ENCODE measurements around the gene RPS2. TPM values are rescaled to one million over a fixed set of nuclear protein-coding genes. Genes with fewer than 3 reads are reported as not detected.

RPS2 gene
- total RNA-seq, 2 donors from 2014 or later = 2,300 to 2,472 TPM

- 84 to 91% methylated on average over 18 to 19 of the region's 19 CpGs for WGBS, 2 donors
- Histone ChIP-seq H3K9me3 (no peaks in the 10 kb centered on the region), H3K4me3 (no peak overlapping the region), H3K36me3 (replicated peaks in 1 of 2; ENCODE audit: insufficient read depth in 1 of 2, low read depth in 2 of 2) (no peaks in the 10 kb centered on the region), H3K27me3 (no peaks in the 10 kb centered on the region), H3K27ac (no peak overlapping the region), H3K4me1 (peaks cover 12% of the 10 kb centered on the region)
- ATAC-seq = no peak
- no peak for TF ChIP-seq POLR2A (IDR thresholded peaks at IDR 0.05)
- TF ChIP-seq, protein P1, sequence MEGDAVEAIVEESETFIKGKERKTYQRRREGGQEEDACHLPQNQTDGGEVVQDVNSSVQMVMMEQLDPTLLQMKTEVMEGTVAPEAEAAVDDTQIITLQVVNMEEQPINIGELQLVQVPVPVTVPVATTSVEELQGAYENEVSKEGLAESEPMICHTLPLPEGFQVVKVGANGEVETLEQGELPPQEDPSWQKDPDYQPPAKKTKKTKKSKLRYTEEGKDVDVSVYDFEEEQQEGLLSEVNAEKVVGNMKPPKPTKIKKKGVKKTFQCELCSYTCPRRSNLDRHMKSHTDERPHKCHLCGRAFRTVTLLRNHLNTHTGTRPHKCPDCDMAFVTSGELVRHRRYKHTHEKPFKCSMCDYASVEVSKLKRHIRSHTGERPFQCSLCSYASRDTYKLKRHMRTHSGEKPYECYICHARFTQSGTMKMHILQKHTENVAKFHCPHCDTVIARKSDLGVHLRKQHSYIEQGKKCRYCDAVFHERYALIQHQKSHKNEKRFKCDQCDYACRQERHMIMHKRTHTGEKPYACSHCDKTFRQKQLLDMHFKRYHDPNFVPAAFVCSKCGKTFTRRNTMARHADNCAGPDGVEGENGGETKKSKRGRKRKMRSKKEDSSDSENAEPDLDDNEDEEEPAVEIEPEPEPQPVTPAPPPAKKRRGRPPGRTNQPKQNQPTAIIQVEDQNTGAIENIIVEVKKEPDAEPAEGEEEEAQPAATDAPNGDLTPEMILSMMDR (IDR thresholded peaks at IDR 0.05) = no peak
- no peak for DNase-seq
- intact Hi-C loops (cut with DNase I) = no loop called here
Observed at GRCh38 chr16:1950559-1950958, 14.1 kb downstream of the RPS2 start.

- H3K9me3 ChIP-seq = no peaks in the 10 kb centered on the region
- DNase-seq (no peak), ATAC-seq (no peak)
- WGBS, 2 donors = 73 to 87% methylated on average over 5 to 7 of the region's 7 CpGs
- TF ChIP-seq POLR2A (IDR thresholded peaks at IDR 0.05) = no peak
- TF ChIP-seq, protein P1 (IDR thresholded peaks at IDR 0.05) = no peak
- intact Hi-C loops (cut with DNase I) = no loop called here
- H3K36me3 ChIP-seq (replicated peaks in 1 of 2; ENCODE audit: insufficient read depth in 1 of 2, low read depth in 2 of 2) = no peaks in the 10 kb centered on the region
- no peak overlapping the region for H3K4me3 ChIP-seq
- no peak overlapping the region for H3K27ac ChIP-seq
- no peaks in the 10 kb centered on the region for H3K27me3 ChIP-seq
- peaks cover 11% of the 10 kb centered on the region for H3K4me1 ChIP-seq
Observed at GRCh38 chr16:1950047-1950446, 14.6 kb downstream of the RPS2 start.

DNA sequence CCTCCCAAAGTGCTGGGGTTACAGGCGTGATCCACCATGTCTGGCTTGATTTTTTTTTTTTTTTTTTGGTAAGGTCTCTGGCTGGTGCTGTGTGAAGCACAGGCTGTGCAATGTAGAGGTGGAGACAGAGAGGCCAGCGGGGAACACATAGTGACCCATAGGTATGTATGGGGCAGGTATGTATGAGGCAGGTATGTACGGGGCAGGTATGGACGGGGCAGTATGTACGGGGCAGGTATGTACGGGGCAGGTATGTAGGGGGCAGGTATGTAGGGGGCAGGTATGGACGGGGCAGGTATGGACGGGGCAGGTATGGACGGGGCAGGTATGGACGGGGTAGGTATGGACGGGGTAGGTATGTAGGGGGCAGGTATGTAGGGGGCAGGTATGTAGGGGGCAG, 15.1 kb downstream of the RPS2 start:
- intact Hi-C loops (cut with DNase I) = no loop called here
- DNase-seq (no peak), ATAC-seq (no peak)
- Histone ChIP-seq H3K9me3 (no peaks in the 10 kb centered on the region), H3K27ac (no peak overlapping the region), H3K4me3 (no peak overlapping the region), H3K27me3 (no peaks in the 10 kb centered on the region), H3K36me3 (replicated peaks in 1 of 2; ENCODE audit: insufficient read depth in 1 of 2, low read depth in 2 of 2) (no peaks in the 10 kb centered on the region), H3K4me1 (peaks cover 5% of the 10 kb centered on the region)
- no peak for TF ChIP-seq POLR2A (IDR thresholded peaks at IDR 0.05)
- TF ChIP-seq, protein P1 (IDR thresholded peaks at IDR 0.05) = no peak
- WGBS, 2 donors = 82 to 92% methylated on average over 6 to 10 of the region's 11 CpGs

- intact Hi-C loops (cut with DNase I) = no loop called here
- TF ChIP-seq POLR2A (IDR thresholded peaks at IDR 0.05) = no peak
- TF ChIP-seq, protein P1 (IDR thresholded peaks at IDR 0.05) = no peak
- Histone ChIP-seq H3K9me3 (no peaks in the 10 kb centered on the region), H3K27me3 (no peaks in the 10 kb centered on the region), H3K27ac (no peak overlapping the region), H3K36me3 (replicated peaks in 1 of 2; ENCODE audit: insufficient read depth in 1 of 2, low read depth in 2 of 2) (no peaks in the 10 kb centered on the region), H3K4me1 (peaks cover 10% of the 10 kb centered on the region), H3K4me3 (no peak overlapping the region)
- no peak for DNase-seq
- WGBS, 2 donors = 94% methylated on average over 9 of the region's 9 CpGs; no CpG with 5 or more reads in 1 of the 2 donors
- ATAC-seq = no peak
Observed at GRCh38 chr16:1947369-1947670, 17.3 kb downstream of the RPS2 start.

DNA sequence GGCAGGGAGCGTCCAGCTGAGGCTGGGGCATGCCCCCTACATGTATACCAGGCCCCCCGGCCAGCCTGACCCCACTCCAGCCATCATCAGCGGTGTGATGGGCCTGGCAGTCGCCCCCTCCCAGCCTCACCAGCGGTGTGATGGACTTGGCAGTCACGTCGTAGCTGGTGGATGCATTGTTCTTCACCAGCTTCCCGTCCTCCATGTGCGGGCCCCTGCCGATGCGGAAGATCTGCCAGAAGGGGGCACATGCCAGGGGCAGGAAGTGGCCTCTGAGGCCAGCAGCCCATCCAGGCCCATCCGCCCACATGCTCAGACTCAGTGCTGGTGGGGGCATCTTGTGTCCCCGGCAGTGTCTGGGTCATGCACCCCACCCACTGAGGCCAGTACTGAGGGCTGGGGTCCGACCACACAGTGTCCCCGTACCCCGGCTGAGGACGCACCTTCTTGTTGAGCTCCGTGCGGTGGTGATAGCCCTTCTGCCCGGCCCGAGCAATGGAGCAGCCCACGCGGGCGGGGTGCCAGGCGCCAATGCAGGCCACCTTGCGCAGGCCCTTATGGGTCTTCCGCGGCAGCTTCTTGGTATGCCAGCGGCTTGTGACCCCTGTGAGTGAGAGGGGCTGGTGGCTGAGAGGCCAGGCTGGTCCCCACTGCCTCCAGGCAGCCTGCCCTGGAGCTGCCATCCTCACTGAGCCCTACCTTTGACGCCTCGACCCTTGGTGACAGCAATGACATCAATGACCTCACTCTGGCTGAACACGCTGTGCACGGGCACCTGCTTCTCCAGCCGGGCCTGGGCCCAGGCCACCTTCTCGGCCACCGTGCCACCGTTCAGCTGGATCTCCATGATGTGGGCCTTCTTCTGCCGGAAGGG, 17.9 kb downstream of the RPS2 start:
- 85 to 94% methylated on average over 13 to 38 of the region's 38 CpGs for WGBS, 2 donors
- TF ChIP-seq, protein P1 (IDR thresholded peaks at IDR 0.05) = no peak
- no peak for TF ChIP-seq POLR2A (IDR thresholded peaks at IDR 0.05)
- peaks cover 16% of the 10 kb centered on the region for H3K4me1 ChIP-seq
- ATAC-seq (no peak), DNase-seq (no peak)
- no peaks in the 10 kb centered on the region for H3K36me3 ChIP-seq (replicated peaks in 1 of 2; ENCODE audit: insufficient read depth in 1 of 2, low read depth in 2 of 2)
- no peak overlapping the region for H3K4me3 ChIP-seq
- no peak overlapping the region for H3K27ac ChIP-seq
- no peaks in the 10 kb centered on the region for H3K27me3 ChIP-seq
- H3K9me3 ChIP-seq = no peaks in the 10 kb centered on the region
- intact Hi-C loops (cut with DNase I) = no loop called here

All from body of pancreas (tissue), 4 donors.